Measurements from ENCODE around the gene AGPAT2. TPM values are rescaled to one million over a fixed set of nuclear protein-coding genes. Genes with fewer than 3 reads are reported as not detected.

AGPAT2 gene
- total RNA-seq, 1 donor from 2014 or later: 33.1 TPM

DNA sequence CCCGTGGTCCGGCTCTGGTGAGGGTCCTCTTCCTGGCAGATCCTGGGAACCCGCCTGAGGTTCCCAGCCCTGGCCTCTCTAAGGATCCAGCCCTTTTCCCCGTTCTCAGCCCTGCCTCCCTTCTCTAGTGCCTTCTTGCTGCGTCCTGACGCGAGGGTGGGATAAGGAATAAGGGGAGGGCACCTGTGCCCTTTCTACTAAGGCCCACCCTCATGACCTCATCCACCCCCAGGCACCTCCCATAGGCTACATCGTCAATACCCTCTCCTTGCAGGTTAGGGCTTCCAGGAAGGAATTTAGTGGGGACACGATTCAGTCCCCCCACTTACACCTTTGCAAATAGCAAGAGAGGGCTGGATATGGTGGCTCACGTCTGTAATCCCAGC, 14.4 kb upstream of the AGPAT2 start:
- intact Hi-C loops (cut with micrococcal nuclease): loop anchor here (1.0 kb wide), 1 partner anchor 14 kb away; the partner anchor contains the start of gene AGPAT2

DNA sequence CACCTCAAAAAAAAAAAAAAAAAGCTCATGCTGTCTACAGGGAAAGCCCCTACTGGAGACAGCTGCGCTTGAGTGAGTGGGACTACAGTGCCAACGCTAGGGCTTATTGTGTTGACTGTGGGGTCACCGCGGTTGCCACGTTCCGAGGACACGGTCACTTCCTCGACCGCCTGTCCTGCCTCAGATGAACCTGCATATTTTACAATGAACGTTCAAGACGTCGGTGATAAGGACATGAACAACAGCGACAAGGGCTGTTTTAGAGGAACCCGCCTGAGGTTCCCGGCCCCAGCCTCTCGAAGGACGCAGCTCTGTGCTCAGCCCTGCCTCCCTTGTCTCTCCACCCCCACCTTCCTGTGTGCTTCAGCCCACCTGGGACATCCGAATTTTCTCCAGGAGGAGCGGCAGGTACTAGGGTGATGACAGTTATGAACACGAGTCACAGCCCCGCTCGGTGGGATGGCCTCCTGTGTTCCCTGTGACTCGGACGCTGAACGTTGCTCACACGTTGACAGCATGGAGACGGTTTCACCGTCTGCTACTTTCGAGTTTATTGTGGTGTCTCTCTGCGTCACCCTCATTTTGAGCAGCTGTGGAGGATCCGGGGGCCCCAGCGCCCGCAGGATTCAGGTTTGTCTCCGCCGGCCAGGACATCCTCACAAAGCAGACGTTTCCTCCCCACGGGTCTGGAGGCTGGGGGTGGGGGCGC, 13.9 kb upstream of the AGPAT2 start:
- intact Hi-C loops (cut with micrococcal nuclease): loop anchor here (1.0 kb wide), 1 partner anchor 14 kb away; the partner anchor contains the start of gene AGPAT2

DNA sequence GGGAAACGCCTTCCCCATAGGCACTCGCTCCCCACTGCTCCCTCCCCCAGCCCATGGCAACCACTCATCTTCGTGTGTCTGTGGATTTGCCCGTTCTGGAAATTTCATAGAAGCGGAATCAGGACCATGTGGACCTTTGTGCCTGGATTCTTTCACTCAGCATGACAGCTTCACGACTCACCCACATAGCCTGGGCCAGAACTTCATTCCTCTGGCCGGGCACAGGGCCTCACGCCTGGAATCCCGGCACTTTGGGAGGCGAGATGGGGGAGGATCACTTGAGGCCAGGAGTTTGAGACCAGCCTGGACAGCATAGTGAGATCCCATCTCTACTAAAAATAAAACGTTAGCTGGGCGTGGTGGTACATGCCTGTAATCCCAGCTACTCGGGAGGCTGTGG, 13.0 kb upstream of the AGPAT2 start:
- intact Hi-C loops (cut with micrococcal nuclease): no loop called here

- intact Hi-C loops (cut with micrococcal nuclease): no loop called here
Observed at GRCh38 chr9:136698635-136699246, 11.5 kb upstream of the AGPAT2 start.

- intact Hi-C loops (cut with micrococcal nuclease): no loop called here
Observed at GRCh38 chr9:136697821-136698526, 10.7 kb upstream of the AGPAT2 start.

DNA sequence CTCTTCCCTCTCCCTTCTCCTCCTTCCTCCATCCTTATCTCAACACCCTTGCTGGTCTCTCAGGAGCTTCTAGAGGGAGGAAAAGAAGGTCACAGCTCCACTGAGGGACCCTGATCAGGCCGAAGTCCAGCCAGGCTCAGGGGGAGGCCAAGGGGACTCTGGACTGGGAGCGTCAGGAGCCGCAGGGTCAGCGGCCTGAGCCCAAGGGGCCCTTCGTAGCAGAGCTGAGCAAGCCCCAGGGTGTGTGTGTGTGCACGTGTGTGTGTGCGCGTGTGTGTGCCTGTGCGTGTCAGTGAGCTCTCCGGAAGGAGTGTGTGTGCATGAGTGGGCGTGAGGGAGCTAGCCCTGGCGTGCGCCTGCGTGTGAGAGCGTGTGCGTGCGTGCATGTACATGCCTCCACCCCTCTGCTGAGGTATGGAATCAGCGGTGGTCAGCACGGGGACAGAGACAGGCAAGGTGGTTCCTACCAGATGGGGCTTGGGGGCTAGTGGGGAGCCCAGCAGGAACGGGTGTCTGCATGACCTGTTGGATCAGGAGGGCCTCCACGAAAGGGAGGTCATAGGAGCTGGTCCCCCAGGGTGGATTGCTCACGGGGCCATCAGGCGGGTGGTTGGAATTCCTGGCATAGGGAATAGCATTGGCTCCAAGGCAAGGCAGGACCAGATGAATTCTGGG, 10.0 kb upstream of the AGPAT2 start:
- intact Hi-C loops (cut with micrococcal nuclease): no loop called here

- intact Hi-C loops (cut with micrococcal nuclease): no loop called here
Observed at GRCh38 chr9:136696502-136696901, 9.2 kb upstream of the AGPAT2 start.

DNA sequence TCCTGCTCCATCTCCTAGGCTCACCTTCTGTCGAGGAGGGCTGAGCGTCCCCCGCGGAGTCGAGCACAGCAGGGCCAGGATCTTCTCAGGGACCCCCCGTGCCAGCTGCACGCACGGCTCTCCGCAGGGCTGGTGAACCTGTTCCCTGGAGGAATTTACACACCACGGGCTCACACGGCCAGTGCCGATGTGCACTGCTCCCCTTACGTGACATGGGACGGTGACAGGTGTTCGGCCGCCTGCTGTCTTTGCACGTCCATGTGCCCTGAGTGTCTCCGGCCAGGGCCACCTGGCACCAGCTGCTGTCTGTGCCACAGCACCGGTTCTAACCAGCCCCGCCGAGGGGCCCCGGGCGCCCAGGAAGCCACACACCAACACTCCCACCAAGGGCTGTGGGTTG, 8.7 kb upstream of the AGPAT2 start:
- intact Hi-C loops (cut with micrococcal nuclease): no loop called here

GRCh38 chr9:136695435-136695895, 8.2 kb upstream of the AGPAT2 start:
- intact Hi-C loops (cut with micrococcal nuclease): no loop called here

DNA sequence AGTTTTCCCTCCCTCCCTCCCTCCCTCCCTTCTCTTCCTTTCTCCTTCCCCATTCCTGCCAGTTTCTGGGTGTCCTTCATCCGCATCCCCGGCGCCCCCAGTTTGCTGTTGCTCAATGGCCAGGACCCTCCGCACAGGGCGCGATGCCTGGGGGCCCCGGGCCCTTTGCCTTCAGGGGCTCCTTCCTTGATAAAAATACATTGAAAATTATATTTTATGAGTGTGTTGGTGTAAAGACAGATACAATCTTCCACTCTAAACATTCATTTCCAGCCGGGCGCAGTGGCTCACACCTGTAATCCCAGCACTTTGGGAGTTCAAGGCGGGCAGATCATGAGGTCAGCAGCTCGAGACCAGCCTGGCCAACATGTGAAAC, 7.6 kb upstream of the AGPAT2 start:
- intact Hi-C loops (cut with micrococcal nuclease): no loop called here

DNA sequence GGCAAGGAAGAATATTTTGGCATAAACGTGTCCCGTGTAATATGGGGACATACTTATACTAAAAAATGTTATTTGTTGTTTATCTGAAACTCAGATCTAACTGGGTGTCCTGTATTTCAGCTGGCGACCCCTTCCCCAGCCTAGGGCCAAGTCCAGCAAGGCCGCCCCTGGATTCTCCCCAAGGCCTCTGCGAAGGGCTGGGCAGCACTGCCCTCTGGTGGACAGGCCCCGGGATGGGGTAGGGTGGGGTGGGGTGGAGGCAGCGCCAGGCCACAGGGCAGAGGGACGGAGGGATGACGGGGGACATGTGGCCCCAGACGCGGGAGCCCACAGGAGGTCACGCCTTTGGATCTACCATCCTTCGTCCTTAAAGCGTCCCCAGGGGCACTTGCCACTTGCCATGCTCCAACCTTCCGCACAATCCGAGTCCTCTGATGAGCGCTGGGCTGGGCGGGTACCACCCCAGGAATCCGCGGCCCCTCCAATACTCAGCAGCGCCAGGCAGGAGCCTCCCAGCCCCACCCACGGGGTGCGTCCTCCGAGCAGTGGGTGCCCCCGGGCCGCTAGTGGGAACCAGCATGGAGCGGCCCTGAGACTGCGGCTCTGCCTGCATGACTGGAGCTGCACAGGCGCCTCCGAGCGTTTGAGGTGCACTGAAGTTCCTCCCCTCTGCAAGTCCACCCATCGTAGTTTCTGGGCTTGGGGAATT, 7.1 kb upstream of the AGPAT2 start:
- intact Hi-C loops (cut with micrococcal nuclease): no loop called here

GRCh38 chr9:136693490-136694162, 6.4 kb upstream of the AGPAT2 start:
- intact Hi-C loops (cut with micrococcal nuclease): no loop called here

DNA sequence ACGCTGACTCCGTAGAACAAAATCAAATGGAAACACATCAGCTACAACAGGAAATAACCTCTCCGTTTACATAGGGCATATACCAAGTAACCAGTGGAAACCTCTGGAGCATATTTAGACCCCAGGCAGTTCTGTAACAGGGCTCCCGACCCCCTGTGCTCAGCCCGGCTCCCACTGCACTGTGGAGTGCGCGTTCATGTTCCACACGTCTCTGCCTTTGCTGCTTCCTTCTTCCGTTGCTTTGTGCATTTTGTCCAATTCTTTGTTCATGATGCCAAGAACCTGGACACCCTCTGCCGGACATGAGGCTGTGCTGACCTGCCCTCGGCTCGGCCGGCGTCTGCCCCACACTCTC, 5.9 kb upstream of the AGPAT2 start:
- intact Hi-C loops (cut with micrococcal nuclease): no loop called here

GRCh38 chr9:136692185-136693134, 5.2 kb upstream of the AGPAT2 start:
- intact Hi-C loops (cut with micrococcal nuclease): no loop called here

GRCh38 chr9:136691316-136692184, 4.3 kb upstream of the AGPAT2 start:
- intact Hi-C loops (cut with micrococcal nuclease): no loop called here

DNA sequence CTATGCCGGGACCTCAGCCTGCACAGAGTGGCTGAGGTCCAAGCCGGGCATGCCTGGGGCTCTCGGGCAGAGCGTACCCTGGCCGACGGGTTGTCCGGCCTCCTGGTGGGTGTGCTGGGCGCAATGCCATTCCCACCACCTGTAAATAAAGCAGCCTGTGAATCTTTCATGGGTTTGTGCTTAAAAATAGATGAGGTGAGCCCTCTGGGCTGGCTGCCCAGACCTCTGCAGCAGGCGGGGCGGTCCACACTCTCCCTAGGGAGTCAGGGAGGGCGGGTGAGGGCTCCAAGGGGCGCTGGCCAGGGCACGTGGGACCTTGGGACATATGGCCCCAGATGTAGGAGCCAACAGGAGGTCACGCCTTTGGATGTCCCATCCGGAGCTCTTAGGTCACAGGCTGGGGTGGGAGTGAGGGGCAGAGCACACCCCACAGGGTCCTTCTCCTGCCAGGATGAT, 3.6 kb upstream of the AGPAT2 start:
- intact Hi-C loops (cut with micrococcal nuclease): no loop called here

DNA sequence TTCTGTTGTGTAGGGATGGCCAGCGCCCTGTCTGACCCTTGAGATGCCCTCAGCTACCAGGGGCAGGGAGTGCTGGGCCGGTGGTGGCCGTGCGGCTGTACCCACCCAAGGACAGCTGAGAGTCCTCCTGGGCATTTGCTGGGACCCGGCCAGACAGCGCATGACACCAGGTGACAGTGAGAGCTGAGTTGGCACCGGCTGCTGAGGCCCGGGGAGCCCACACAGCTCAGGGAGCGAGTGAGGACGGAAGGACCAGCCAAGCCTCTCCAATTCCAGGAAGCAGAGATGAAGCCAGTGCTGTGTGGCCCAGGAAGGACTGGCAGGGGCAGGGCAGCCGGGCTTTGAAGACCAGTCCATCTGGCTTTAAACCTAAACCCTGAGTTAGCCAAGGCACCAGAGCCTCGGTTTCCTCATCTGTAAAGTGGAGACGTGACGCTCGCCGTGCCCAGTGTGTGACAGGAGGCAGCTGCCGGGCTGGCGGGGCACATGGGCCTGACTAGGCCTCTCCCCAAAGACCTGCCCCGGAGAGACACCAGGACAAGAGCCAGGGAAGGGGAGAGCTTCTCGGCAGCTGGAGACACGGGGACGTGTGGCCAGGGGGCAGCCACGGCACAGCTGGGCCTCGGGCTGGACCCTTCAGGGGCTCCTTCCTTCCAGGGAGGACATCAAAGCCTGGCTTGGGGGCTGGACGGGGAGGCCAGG, 3.0 kb upstream of the AGPAT2 start:
- intact Hi-C loops (cut with micrococcal nuclease): no loop called here

- intact Hi-C loops (cut with micrococcal nuclease): no loop called here
Observed at GRCh38 chr9:136689108-136689460, 1.8 kb upstream of the AGPAT2 start.

All from T-helper 2 cell treated with Interferon-gamma antibody and Interleukin-4, amounts not matched to agents 100 ng/mL and 5 ng/mL, for 36 hours (primary cell).